ENCODE results near the gene ARHGEF16. TPM values are rescaled to one million over a fixed set of nuclear protein-coding genes. Genes with fewer than 3 reads are reported as not detected.

The ARHGEF16 gene
- polyA plus RNA-seq, 1 donor: 0.81 TPM

GRCh38 chr1:3469104-3469848 lies 14.8 kb downstream of the ARHGEF16 start:
- no peak for DNase-seq

GRCh38 chr1:3469849-3470649 lies 15.6 kb downstream of the ARHGEF16 start:
- DNase-seq: no peak

GRCh38 chr1:3470650-3471355 lies 16.3 kb downstream of the ARHGEF16 start:
- no peak for DNase-seq

- no peak for DNase-seq
Measured at GRCh38 chr1:3471356-3472087, 17.1 kb downstream of the ARHGEF16 start.

- DNase-seq: no peak
Measured at GRCh38 chr1:3472088-3472850, 17.8 kb downstream of the ARHGEF16 start.

- DNase-seq: no peak
Measured at GRCh38 chr1:3472906-3473305, 18.4 kb downstream of the ARHGEF16 start.

GRCh38 chr1:3473381-3473844 lies 18.9 kb downstream of the ARHGEF16 start:
- no peak for DNase-seq

- no peak for DNase-seq
Measured at GRCh38 chr1:3474016-3474415, 19.6 kb downstream of the ARHGEF16 start.

GRCh38 chr1:3474421-3474820 lies 20.0 kb downstream of the ARHGEF16 start:
- no peak for DNase-seq

- no peak for DNase-seq
Measured at GRCh38 chr1:3475839-3476573, 21.5 kb downstream of the ARHGEF16 start.

- no peak for DNase-seq
Measured at GRCh38 chr1:3476666-3477065, 22.2 kb downstream of the ARHGEF16 start.

- no peak for DNase-seq
Measured at GRCh38 chr1:3477241-3477995, 23.0 kb downstream of the ARHGEF16 start.

- DNase-seq: no peak
Measured at GRCh38 chr1:3478187-3478586, 23.7 kb downstream of the ARHGEF16 start.

GRCh38 chr1:3479511-3480368 lies 25.3 kb downstream of the ARHGEF16 start:
- DNase-seq: no peak

- no peak for DNase-seq
Measured at GRCh38 chr1:3480369-3480719, 25.9 kb downstream of the ARHGEF16 start.

GRCh38 chr1:3481046-3481445 lies 26.6 kb downstream of the ARHGEF16 start:
- no peak for DNase-seq

GRCh38 chr1:3481836-3482375 lies 27.4 kb downstream of the ARHGEF16 start:
- DNase-seq: no peak

GRCh38 chr1:3482378-3482849 lies 27.9 kb downstream of the ARHGEF16 start:
- no peak for DNase-seq

GRCh38 chr1:3483380-3483779 lies 28.9 kb downstream of the ARHGEF16 start:
- no peak for DNase-seq

All from hindlimb muscle (tissue), 1 donor.